GM12891 (cell line): ENCODE results near the gene NUP210L.

Experiments
- POLR2A ChIP-seq: IDR thresholded peaks from 2 replicates; pipeline ENCODE4 v1.6.1; 2011; ENCODE audit warnings: low read depth, low read length, control low read depth
- SPI1 ChIP-seq: IDR thresholded peaks from 2 replicates; pipeline ENCODE4 v1.6.1; 2011; ENCODE audit warnings: low read depth, low read length, control low read depth
- TAF1 ChIP-seq: IDR thresholded peaks from 2 replicates; pipeline ENCODE4 v1.6.1; 2011; ENCODE audit warnings: low read depth, low read length, control low read depth

DNA sequence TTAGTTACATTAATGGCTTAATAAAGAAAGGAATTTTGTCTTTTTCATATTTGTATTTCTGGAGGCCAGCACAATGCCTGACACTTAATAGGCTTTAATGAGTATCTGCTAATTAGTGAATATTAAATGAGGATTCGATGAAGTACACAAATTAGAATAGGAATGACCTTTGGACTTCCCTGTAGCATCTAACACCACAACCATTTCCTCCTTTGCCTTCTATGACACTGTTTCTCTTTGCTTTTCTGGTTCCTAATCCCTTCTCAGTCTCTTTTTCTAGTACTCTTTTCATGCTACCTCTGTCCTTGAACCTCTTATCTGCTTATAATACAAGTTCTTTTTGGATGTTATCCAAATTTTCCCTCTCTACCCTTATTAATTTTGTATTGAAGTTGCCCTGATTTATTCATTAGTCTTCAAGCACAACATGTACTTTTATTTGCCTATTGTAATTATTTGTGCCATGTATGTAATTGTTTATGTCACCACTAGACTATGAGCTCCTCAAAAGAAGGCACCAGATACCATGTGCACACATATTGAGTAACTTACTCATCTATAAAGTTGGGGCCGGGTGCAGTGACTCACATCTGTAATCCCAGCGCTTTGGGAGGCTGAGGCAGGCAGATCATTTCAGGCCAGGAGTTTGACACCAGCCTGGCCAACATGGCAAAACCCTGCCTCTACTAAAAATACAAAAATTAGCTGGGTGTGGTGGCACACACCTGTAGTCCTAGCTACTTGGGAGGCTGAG lies 140.5 kb downstream of the NUP210L start:
- TF ChIP-seq POLR2A (no peak), TAF1 (no peak), SPI1 (no peak)
